ENCODE results near the gene NOLC1. TPM values are rescaled to one million over a fixed set of nuclear protein-coding genes. Genes with fewer than 3 reads are reported as not detected.

NOLC1 gene
- total RNA-seq, 1 donor from 2014 or later: 31.0 TPM

GRCh38 chr10:102139281-102140110 lies 12.7 kb upstream of the NOLC1 start:
- no peak for TF ChIP-seq CTCF (IDR thresholded peaks at IDR 0.05)
- Histone ChIP-seq H3K36me3 (peaks cover 66% of the 10 kb centered on the region), H3K4me1 (peaks cover 32% of the 10 kb centered on the region), H3K27ac (no peak overlapping the region), H3K9me3 (no peaks in the 10 kb centered on the region), H3K27me3 (ENCODE audit: low read depth) (no peaks in the 10 kb centered on the region), H3K4me3 (no peak overlapping the region)
- intact Hi-C loops (cut with DNase I): no loop called here
- DNase-seq (no peak), ATAC-seq (no peak)

- H3K27me3 ChIP-seq (ENCODE audit: low read depth): no peaks in the 10 kb centered on the region
- ATAC-seq: no peak
- no peak overlapping the region for H3K27ac ChIP-seq
- no peak for DNase-seq
- peaks cover 73% of the 10 kb centered on the region for H3K36me3 ChIP-seq
- intact Hi-C loops (cut with DNase I): no loop called here
- H3K9me3 ChIP-seq: no peaks in the 10 kb centered on the region
- TF ChIP-seq CTCF (IDR thresholded peaks at IDR 0.05): no peak
- H3K4me1 ChIP-seq: peaks cover 25% of the 10 kb centered on the region
- H3K4me3 ChIP-seq: no peak overlapping the region
Observed at GRCh38 chr10:102140218-102140617, 12.0 kb upstream of the NOLC1 start.

- DNase-seq (no peak), ATAC-seq (no peak)
- H3K27ac ChIP-seq: no peak overlapping the region
- H3K9me3 ChIP-seq: no peaks in the 10 kb centered on the region
- intact Hi-C loops (cut with DNase I): no loop called here
- peaks cover 81% of the 10 kb centered on the region for H3K36me3 ChIP-seq
- H3K4me3 ChIP-seq: no peak overlapping the region
- H3K4me1 ChIP-seq: peaks cover 17% of the 10 kb centered on the region
- H3K27me3 ChIP-seq (ENCODE audit: low read depth): no peaks in the 10 kb centered on the region
- no peak for TF ChIP-seq CTCF (IDR thresholded peaks at IDR 0.05)
Observed at GRCh38 chr10:102140913-102141540, 11.2 kb upstream of the NOLC1 start.

GRCh38 chr10:102141583-102142107 lies 10.5 kb upstream of the NOLC1 start:
- ATAC-seq: no peak
- no peak for TF ChIP-seq CTCF (IDR thresholded peaks at IDR 0.05)
- peaks cover 87% of the 10 kb centered on the region for H3K36me3 ChIP-seq

GRCh38 chr10:102146971-102147428 lies 5.2 kb upstream of the NOLC1 start:
- DNase-seq (no peak), ATAC-seq (no peak)
- Histone ChIP-seq H3K36me3 (peaks cover 87% of the 10 kb centered on the region), H3K27ac (no peak overlapping the region), H3K4me1 (peaks cover 7% of the 10 kb centered on the region), H3K9me3 (no peaks in the 10 kb centered on the region), H3K4me3 (no peak overlapping the region), H3K27me3 (ENCODE audit: low read depth) (no peaks in the 10 kb centered on the region)
- intact Hi-C loops (cut with DNase I): no loop called here
- TF ChIP-seq CTCF (IDR thresholded peaks at IDR 0.05): no peak

More at GRCh38 chr10:102141583-102142107, 10.5 kb upstream of the NOLC1 start:
- Histone ChIP-seq H3K4me1 (peaks cover 12% of the 10 kb centered on the region), H3K27me3 (ENCODE audit: low read depth) (no peaks in the 10 kb centered on the region), H3K4me3 (no peak overlapping the region), H3K27ac (no peak overlapping the region), H3K9me3 (no peaks in the 10 kb centered on the region)
- DNase-seq: no peak
- intact Hi-C loops (cut with DNase I): no loop called here
